Endodermal cell (in vitro differentiated cells): Measurements from ENCODE around the gene TTC23L. TPM values are rescaled to one million over a fixed set of nuclear protein-coding genes. Genes with fewer than 3 reads are reported as not detected.

Experiments
- DNase-seq: peaks from one replicate; pipeline ENCODE4 v3.0.0-alpha.2; 2017
- H3K27ac ChIP-seq: 2 replicates; pipeline ENCODE4 v1.5.1; 2013; ENCODE audit warnings: mild to moderate bottlenecking, low read depth, low read length, moderate library complexity
- H3K27me3 ChIP-seq: 2 replicates; pipeline ENCODE4 v1.6.1; 2013; ENCODE audit warnings: mild to moderate bottlenecking, low read length, moderate library complexity; ENCODE audit not compliant: insufficient read depth, control insufficient read depth, poor library complexity, severe bottlenecking
- H3K36me3 ChIP-seq: 2 replicates; pipeline ENCODE4 v1.7.0; 2013; ENCODE audit warnings: mild to moderate bottlenecking, low read length, moderate library complexity; ENCODE audit not compliant: control insufficient read depth, insufficient read depth
- H3K4me1 ChIP-seq: one replicate; pipeline ENCODE4 v1.7.0; 2013; ENCODE audit warnings: low read length; ENCODE audit not compliant: control insufficient read depth, insufficient read depth
- H3K4me3 ChIP-seq: 2 replicates; pipeline ENCODE4 v1.5.1; 2013; ENCODE audit warnings: mild to moderate bottlenecking, low read length, moderate library complexity
- H3K9ac ChIP-seq: 2 replicates; pipeline ENCODE4 v1.6.1; 2013; ENCODE audit warnings: mild to moderate bottlenecking, low read length, moderate library complexity; ENCODE audit not compliant: poor library complexity, severe bottlenecking; ENCODE audit errors: extremely low read depth
- H3K9me3 ChIP-seq: 2 replicates; pipeline ENCODE4 v1.6.1; 2013; ENCODE audit warnings: mild to moderate bottlenecking, low read length, moderate library complexity; ENCODE audit not compliant: control insufficient read depth
- H3K27ac Mint-ChIP-seq: 2 replicates; pipeline ENCODE4 v1.8.0; 2020; ENCODE audit warnings: mixed read lengths
- H3K27me3 Mint-ChIP-seq: 2 replicates; pipeline ENCODE4 v1.8.0; 2021; ENCODE audit warnings: mild to moderate bottlenecking, mixed read lengths; ENCODE audit not compliant: insufficient read depth
- H3K36me3 Mint-ChIP-seq: 2 replicates; pipeline ENCODE4 v1.8.0; 2020; ENCODE audit warnings: low read depth, mixed read lengths
- H3K4me1 Mint-ChIP-seq: 2 replicates; pipeline ENCODE4 v1.8.0; 2020; ENCODE audit warnings: mixed read lengths
- H3K4me3 Mint-ChIP-seq: 2 replicates; pipeline ENCODE4 v1.8.0; 2020; ENCODE audit warnings: mild to moderate bottlenecking, moderate library complexity, mixed read lengths
- H3K9me3 Mint-ChIP-seq: 2 replicates; pipeline ENCODE4 v1.8.0; 2020; ENCODE audit warnings: mild to moderate bottlenecking, mixed read lengths
- WGBS, 2 experiments: methylation state at CpG; one replicate each; pipeline versions ENCODE4 v1.1.5 to v1.1.7; 2013; ENCODE audit warnings: missing lambda C conversion rate in 2 of 2, mixed read lengths in 1 of 2; ENCODE audit not compliant: insufficient coverage in 1 of 2, insufficient read length in 1 of 2; 5-methylcytosine and 5-hydroxymethylcytosine counted together
- total RNA-seq, 2 donors: library from RNA; stranded (reverse); fragmentation: NEBNext Ultra II Directional in 1 of 2; extraction: Animal tissue kit (Norgen Biotek cat#: 25700) in 1 of 2; gene quantifications; 2 replicates in 1 of 2; 3 replicates in 1 of 2; pipeline ENCODE4 v1.2.1, GENCODE V29; 2021
- TF ChIP-seq, protein P1 (sequence below): fragments of 200-600 bp; sonication (generic); conservative IDR thresholded peaks from 2 replicates; pipeline ENCODE4 v1.5.0; 2021; ENCODE audit warnings: antibody characterized with exemption, mild to moderate bottlenecking

Gene TTC23L
- total RNA-seq, 2 donors from 2014 or later: 0.95 to 3.0 TPM

DNA sequence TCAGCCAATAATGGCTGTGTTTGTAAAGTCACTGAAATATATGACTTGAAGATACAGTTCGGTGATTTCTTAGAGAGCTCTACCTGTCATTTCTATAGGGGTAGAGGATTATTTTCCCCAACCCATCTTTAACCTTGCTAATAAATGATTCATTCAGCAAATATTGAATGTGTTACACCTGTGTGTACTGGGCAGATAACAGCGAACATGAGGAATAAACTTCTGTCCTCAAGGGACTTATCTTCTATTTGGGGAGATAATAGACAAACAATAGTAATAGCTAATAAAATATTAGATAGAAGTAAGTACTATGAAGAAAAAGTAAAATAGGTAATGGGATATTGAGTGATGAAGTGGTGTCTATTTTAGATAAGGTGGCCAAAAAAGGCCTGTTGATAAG lies 9.3 kb downstream of the TTC23L start:
- DNase-seq: no peak
- H3K4me1 ChIP-seq: no peaks in the 10 kb centered on the region
- H3K4me1 Mint-ChIP-seq: no peaks in the 10 kb centered on the region
- H3K4me3 Mint-ChIP-seq: no peak overlapping the region
- 94% methylated on average over 2 of the region's 2 CpGs; no CpG with 5 or more reads in 1 of the 2 experiments for WGBS, 2 experiments
- H3K36me3 ChIP-seq: no peaks in the 10 kb centered on the region
- H3K27me3 ChIP-seq: no peaks in the 10 kb centered on the region
- no peak overlapping the region for H3K27ac Mint-ChIP-seq
- H3K9me3 Mint-ChIP-seq: no peaks in the 10 kb centered on the region
- H3K9me3 ChIP-seq: no peaks in the 10 kb centered on the region
- H3K27ac ChIP-seq: no peak overlapping the region
- no peaks in the 10 kb centered on the region for H3K27me3 Mint-ChIP-seq
- H3K36me3 Mint-ChIP-seq: no peaks in the 10 kb centered on the region
- no peak overlapping the region for H3K4me3 ChIP-seq
- H3K9ac ChIP-seq: no peak overlapping the region
- TF ChIP-seq, protein P1, sequence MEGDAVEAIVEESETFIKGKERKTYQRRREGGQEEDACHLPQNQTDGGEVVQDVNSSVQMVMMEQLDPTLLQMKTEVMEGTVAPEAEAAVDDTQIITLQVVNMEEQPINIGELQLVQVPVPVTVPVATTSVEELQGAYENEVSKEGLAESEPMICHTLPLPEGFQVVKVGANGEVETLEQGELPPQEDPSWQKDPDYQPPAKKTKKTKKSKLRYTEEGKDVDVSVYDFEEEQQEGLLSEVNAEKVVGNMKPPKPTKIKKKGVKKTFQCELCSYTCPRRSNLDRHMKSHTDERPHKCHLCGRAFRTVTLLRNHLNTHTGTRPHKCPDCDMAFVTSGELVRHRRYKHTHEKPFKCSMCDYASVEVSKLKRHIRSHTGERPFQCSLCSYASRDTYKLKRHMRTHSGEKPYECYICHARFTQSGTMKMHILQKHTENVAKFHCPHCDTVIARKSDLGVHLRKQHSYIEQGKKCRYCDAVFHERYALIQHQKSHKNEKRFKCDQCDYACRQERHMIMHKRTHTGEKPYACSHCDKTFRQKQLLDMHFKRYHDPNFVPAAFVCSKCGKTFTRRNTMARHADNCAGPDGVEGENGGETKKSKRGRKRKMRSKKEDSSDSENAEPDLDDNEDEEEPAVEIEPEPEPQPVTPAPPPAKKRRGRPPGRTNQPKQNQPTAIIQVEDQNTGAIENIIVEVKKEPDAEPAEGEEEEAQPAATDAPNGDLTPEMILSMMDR: no peak

DNA sequence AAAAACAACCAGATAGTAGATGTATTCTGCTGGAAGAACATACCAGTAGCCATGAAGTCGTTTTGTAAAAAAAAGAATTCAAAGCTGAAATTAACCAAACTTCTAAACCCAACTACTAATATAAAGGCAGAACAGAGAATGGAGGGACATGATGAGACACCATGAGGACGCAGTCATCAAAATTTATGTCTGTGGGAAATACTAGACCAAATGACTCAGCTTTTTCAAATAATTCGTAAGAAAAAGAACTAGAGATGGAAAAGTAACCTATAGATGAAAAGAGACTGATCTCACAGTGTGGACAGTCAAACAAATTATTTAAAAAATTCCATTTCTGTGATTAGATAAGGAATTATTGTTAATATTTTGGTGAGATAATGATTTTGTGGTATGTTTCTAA lies 10.3 kb downstream of the TTC23L start:
- H3K9ac ChIP-seq: no peak overlapping the region
- no peaks in the 10 kb centered on the region for H3K9me3 Mint-ChIP-seq
- WGBS, 2 experiments: 71 to 88% methylated on average over 1 to 3 of the region's 3 CpGs
- H3K4me1 Mint-ChIP-seq: no peaks in the 10 kb centered on the region
- no peak overlapping the region for H3K27ac ChIP-seq
- H3K27ac Mint-ChIP-seq: no peak overlapping the region
- no peaks in the 10 kb centered on the region for H3K4me1 ChIP-seq
- H3K9me3 ChIP-seq: no peaks in the 10 kb centered on the region
- no peak overlapping the region for H3K4me3 ChIP-seq
- no peak overlapping the region for H3K4me3 Mint-ChIP-seq
- H3K36me3 Mint-ChIP-seq: no peaks in the 10 kb centered on the region
- H3K27me3 ChIP-seq: no peaks in the 10 kb centered on the region
- TF ChIP-seq, protein P1: no peak
- H3K36me3 ChIP-seq: no peaks in the 10 kb centered on the region
- DNase-seq: no peak
- H3K27me3 Mint-ChIP-seq: no peaks in the 10 kb centered on the region

DNA sequence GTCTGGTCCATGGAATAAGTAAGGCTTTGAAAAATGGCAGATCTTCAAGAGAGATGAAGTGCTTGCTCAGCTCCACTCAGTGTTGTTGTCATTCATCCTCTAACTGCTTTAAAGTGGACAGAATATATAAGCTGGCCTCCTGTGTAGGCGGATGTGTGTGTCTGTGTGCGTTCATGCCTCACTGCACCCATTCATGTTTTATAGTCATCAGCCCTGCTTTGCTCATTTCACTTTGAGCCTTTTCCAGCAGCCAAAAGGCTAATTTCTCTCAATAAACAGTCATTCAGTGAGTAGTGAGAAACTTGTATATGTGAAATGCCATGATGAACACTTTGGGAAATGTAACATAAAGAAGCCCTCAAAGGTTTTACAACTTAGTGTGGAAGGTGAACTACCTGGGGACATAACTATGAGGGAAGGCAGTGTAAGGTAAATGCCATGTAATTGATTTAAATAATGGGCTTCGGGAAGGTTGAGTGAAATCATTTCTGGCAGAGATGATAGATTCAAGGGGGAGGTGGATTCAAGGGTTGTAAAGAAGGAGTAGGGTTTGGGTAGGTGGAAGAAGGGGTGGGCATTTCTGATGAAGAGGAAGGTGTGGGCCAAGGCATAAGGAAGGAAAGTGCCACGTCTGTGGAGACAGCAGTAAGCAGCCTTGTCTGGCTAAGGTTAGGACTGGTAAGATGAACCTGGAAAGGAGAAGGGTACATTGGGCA lies 15.7 kb downstream of the TTC23L start:
- TF ChIP-seq, protein P1: no peak
- no peaks in the 10 kb centered on the region for H3K27me3 ChIP-seq
- H3K27ac ChIP-seq: peak overlapping the region; percentile 34
- Mint-ChIP-seq H3K36me3 (no peaks in the 10 kb centered on the region), H3K27me3 (no peaks in the 10 kb centered on the region), H3K27ac (no peak overlapping the region), H3K4me1 (no peaks in the 10 kb centered on the region), H3K9me3 (no peaks in the 10 kb centered on the region), H3K4me3 (no peak overlapping the region)
- no peak overlapping the region for H3K4me3 ChIP-seq
- H3K36me3 ChIP-seq: no peaks in the 10 kb centered on the region
- no peaks in the 10 kb centered on the region for H3K9me3 ChIP-seq
- WGBS, 2 experiments: 76 to 88% methylated on average over 3 to 4 of the region's 4 CpGs
- H3K4me1 ChIP-seq: no peaks in the 10 kb centered on the region
- H3K9ac ChIP-seq: no peak overlapping the region
- DNase-seq: no peak
